ENCODE results near the gene ITGAE. TPM values are rescaled to one million over a fixed set of nuclear protein-coding genes. Genes with fewer than 3 reads are reported as not detected.

ITGAE gene
- total and polyA plus RNA-seq, 2 donors from 2014 or later = 16.5 to 46.3 TPM

GRCh38 chr17:3693141-3693540, 107.8 kb downstream of the ITGAE start:
- H3K9me3 ChIP-seq (ENCODE audit: control insufficient read depth in 2 of 3, insufficient read depth in 1 of 3, low read length in 3 of 3) = no peaks in the 10 kb centered on the region
- intact Hi-C loops (cut with DNase I) = no loop called here
- FAIRE-seq (no peak), DNase-seq (no peak)
- H3K27me3 ChIP-seq (ENCODE audit: control insufficient read depth, insufficient read depth, low read length) = no peaks in the 10 kb centered on the region
- H3K4me1 ChIP-seq (ENCODE audit: control insufficient read depth in 2 of 3, insufficient read depth in 2 of 3, low read depth in 1 of 3, low read length in 3 of 3) = peaks cover 0 to 3% (median 0%) of the 10 kb centered on the region in 3 donors
- H3K4me3 ChIP-seq (ENCODE audit: low read length in 3 of 3) = no peak overlapping the region
- no peak overlapping the region for H3K9ac ChIP-seq (ENCODE audit: low read length in 3 of 3)
- TF ChIP-seq CTCF (IDR thresholded peaks at IDR 0.05; ENCODE audit: borderline replicate concordance, extremely low read depth, insufficient read depth) = no peak
- no peaks in the 10 kb centered on the region for H3K36me3 ChIP-seq (ENCODE audit: control insufficient read depth in 2 of 3, insufficient read depth in 3 of 3, low read length in 3 of 3)
- no peak overlapping the region for H3K27ac ChIP-seq (ENCODE audit: low read depth in 2 of 2, low read length in 2 of 2)

- Histone ChIP-seq H3K4me1 (ENCODE audit: control insufficient read depth in 2 of 3, insufficient read depth in 2 of 3, low read depth in 1 of 3, low read length in 3 of 3) (peaks cover 0 to 3% (median 0%) of the 10 kb centered on the region in 3 donors), H3K9me3 (ENCODE audit: control insufficient read depth in 2 of 3, insufficient read depth in 1 of 3, low read length in 3 of 3) (no peaks in the 10 kb centered on the region), H3K36me3 (ENCODE audit: control insufficient read depth in 2 of 3, insufficient read depth in 3 of 3, low read length in 3 of 3) (no peaks in the 10 kb centered on the region), H3K4me3 (ENCODE audit: low read length in 3 of 3) (no peak overlapping the region), H3K9ac (ENCODE audit: low read length in 3 of 3) (no peak overlapping the region), H3K27ac (ENCODE audit: low read depth in 2 of 2, low read length in 2 of 2) (no peak overlapping the region), H3K27me3 (ENCODE audit: control insufficient read depth, insufficient read depth, low read length) (no peaks in the 10 kb centered on the region)
- DNase-seq (no peak), FAIRE-seq (no peak)
- intact Hi-C loops (cut with DNase I) = no loop called here
- no peak for TF ChIP-seq CTCF (IDR thresholded peaks at IDR 0.05; ENCODE audit: borderline replicate concordance, extremely low read depth, insufficient read depth)
These were observed 108.6 kb downstream of the ITGAE start for GRCh38 chr17:3692346-3692745.

GRCh38 chr17:3691617-3692067, 109.3 kb downstream of the ITGAE start:
- Histone ChIP-seq H3K4me3 (ENCODE audit: low read length in 3 of 3) (no peak overlapping the region), H3K27ac (ENCODE audit: low read depth in 2 of 2, low read length in 2 of 2) (no peak overlapping the region), H3K4me1 (ENCODE audit: control insufficient read depth in 2 of 3, insufficient read depth in 2 of 3, low read depth in 1 of 3, low read length in 3 of 3) (peaks cover 0 to 3% (median 0%) of the 10 kb centered on the region in 3 donors), H3K9ac (ENCODE audit: low read length in 3 of 3) (no peak overlapping the region), H3K36me3 (ENCODE audit: control insufficient read depth in 2 of 3, insufficient read depth in 3 of 3, low read length in 3 of 3) (no peaks in the 10 kb centered on the region), H3K9me3 (ENCODE audit: control insufficient read depth in 2 of 3, insufficient read depth in 1 of 3, low read length in 3 of 3) (no peaks in the 10 kb centered on the region), H3K27me3 (ENCODE audit: control insufficient read depth, insufficient read depth, low read length) (no peaks in the 10 kb centered on the region)
- intact Hi-C loops (cut with DNase I) = no loop called here
- DNase-seq (no peak), FAIRE-seq (no peak)
- TF ChIP-seq CTCF (IDR thresholded peaks at IDR 0.05; ENCODE audit: borderline replicate concordance, extremely low read depth, insufficient read depth) = no peak

Data from kidney (tissue), 14 donors.